ENCODE measurements around the gene GET3.

- TF ChIP-seq CTCF (IDR thresholded peaks at IDR 0.05; ENCODE audit: insufficient read depth, low read length, poor library complexity, severe bottlenecking) (no peak), EZH2phosphoT487 (conservative IDR thresholded peaks at IDR 0.05; ENCODE audit: low read length) (no peak)
Measured at GRCh38 chr19:12754465-12755196, 17.3 kb downstream of the GET3 start.

All from SU-DHL-6 (cell line).